ENCODE data around the gene SHISA6.

- TF ChIP-seq EZH2 (IDR thresholded peaks at IDR 0.05; ENCODE audit: borderline replicate concordance, insufficient read depth, low read length, poor library complexity, severe bottlenecking) (no peak), RAD21 (conservative IDR thresholded peaks at IDR 0.05) (no peak), CTCF (IDR thresholded peaks at IDR 0.05; ENCODE audit: poor library complexity, severe bottlenecking) (no peak), EP300 (conservative IDR thresholded peaks at IDR 0.05; ENCODE audit: poor library complexity, severe bottlenecking) (no peak), TAF1 (IDR thresholded peaks at IDR 0.05; ENCODE audit: low read depth) (no peak)
Observed at GRCh38 chr17:11503308-11504035, 262.5 kb downstream of the SHISA6 start.
